HEK293T (cell line): ENCODE results near the gene SH3RF3.

Experiments used
- CTCF ChIA-PET: fragments of 350-600 bp; formaldehyde crosslinking; extraction: SDS; loops from one replicate; lab custom pipeline; 2021; ENCODE audit warnings: antibody characterized with exemption, inconsistent platforms; lab: Yijun Ruan, JAX
- POLR2A ChIA-PET: fragments of 350-600 bp; formaldehyde crosslinking; extraction: SDS; loops from one replicate; lab custom pipeline; 2020; ENCODE audit warnings: antibody characterized with exemption, inconsistent platforms; lab: Yijun Ruan, JAX
- DNase-seq: peaks from one replicate; pipeline ENCODE4 v3.0.0; 2012; ENCODE audit warnings: mixed read lengths; ENCODE audit errors: extremely low spot score
- ARNT ChIP-seq: fragments of 450-650 bp; IDR thresholded peaks from 2 replicates; pipeline ENCODE4 v1.6.1; 2017; ENCODE audit warnings: mild to moderate bottlenecking
- BHLHE40 ChIP-seq: fragments of 450-650 bp; IDR thresholded peaks from 2 replicates; pipeline ENCODE4 v1.6.1; 2016; ENCODE audit warnings: mild to moderate bottlenecking, moderate library complexity, borderline replicate concordance
- CTBP1 ChIP-seq: fragments of 450-650 bp; IDR thresholded peaks from 2 replicates; pipeline ENCODE4 v1.6.1; 2016; ENCODE audit warnings: borderline replicate concordance
- ELF4 ChIP-seq: fragments of 450-650 bp; IDR thresholded peaks from 2 replicates; pipeline ENCODE4 v1.6.1; 2017; ENCODE audit warnings: antibody characterized with exemption
- FOXA1 ChIP-seq: fragments of 450-650 bp; IDR thresholded peaks from 2 replicates; pipeline ENCODE4 v1.6.1; 2016; ENCODE audit warnings: mild to moderate bottlenecking
- FOXK2 ChIP-seq: fragments of 450-650 bp; IDR thresholded peaks from 2 replicates; pipeline ENCODE4 v1.6.1; 2016; ENCODE audit warnings: mild to moderate bottlenecking
- FOXM1 ChIP-seq: fragments of 450-650 bp; IDR thresholded peaks from 2 replicates; pipeline ENCODE4 v1.6.1; 2017; ENCODE audit warnings: mild to moderate bottlenecking, borderline replicate concordance
- HDGF ChIP-seq: fragments of 450-650 bp; IDR thresholded peaks from 2 replicates; pipeline ENCODE4 v1.6.1; 2017; ENCODE audit warnings: antibody characterized with exemption, borderline replicate concordance
- L3MBTL2 ChIP-seq: fragments of 450-650 bp; conservative IDR thresholded peaks from 2 replicates; pipeline ENCODE4 v1.6.1; 2016; ENCODE audit warnings: mild to moderate bottlenecking
- LEF1 ChIP-seq: fragments of 450-650 bp; IDR thresholded peaks from 2 replicates; pipeline ENCODE4 v1.6.1; 2017; ENCODE audit warnings: mild to moderate bottlenecking, borderline replicate concordance
- NFRKB ChIP-seq: fragments of 450-650 bp; IDR thresholded peaks from 2 replicates; pipeline ENCODE4 v1.6.1; 2016; ENCODE audit warnings: mild to moderate bottlenecking, moderate library complexity
- SP1 ChIP-seq: fragments of 450-650 bp; IDR thresholded peaks from 2 replicates; pipeline ENCODE4 v1.6.1; 2017
- SUZ12 ChIP-seq: fragments of 450-650 bp; IDR thresholded peaks from 2 replicates; pipeline ENCODE4 v1.6.1; 2016; ENCODE audit warnings: mild to moderate bottlenecking
- TARDBP ChIP-seq: fragments of 450-650 bp; IDR thresholded peaks from 2 replicates; pipeline ENCODE4 v1.6.1; 2016
- ZNF384 ChIP-seq: fragments of 450-650 bp; IDR thresholded peaks from 2 replicates; pipeline ENCODE4 v1.6.1; 2016
- TF ChIP-seq, protein P1 (sequence below): fragments of 450-650 bp; IDR thresholded peaks from 2 replicates; pipeline ENCODE4 v1.6.1; 2016

The SH3RF3 gene

DNA sequence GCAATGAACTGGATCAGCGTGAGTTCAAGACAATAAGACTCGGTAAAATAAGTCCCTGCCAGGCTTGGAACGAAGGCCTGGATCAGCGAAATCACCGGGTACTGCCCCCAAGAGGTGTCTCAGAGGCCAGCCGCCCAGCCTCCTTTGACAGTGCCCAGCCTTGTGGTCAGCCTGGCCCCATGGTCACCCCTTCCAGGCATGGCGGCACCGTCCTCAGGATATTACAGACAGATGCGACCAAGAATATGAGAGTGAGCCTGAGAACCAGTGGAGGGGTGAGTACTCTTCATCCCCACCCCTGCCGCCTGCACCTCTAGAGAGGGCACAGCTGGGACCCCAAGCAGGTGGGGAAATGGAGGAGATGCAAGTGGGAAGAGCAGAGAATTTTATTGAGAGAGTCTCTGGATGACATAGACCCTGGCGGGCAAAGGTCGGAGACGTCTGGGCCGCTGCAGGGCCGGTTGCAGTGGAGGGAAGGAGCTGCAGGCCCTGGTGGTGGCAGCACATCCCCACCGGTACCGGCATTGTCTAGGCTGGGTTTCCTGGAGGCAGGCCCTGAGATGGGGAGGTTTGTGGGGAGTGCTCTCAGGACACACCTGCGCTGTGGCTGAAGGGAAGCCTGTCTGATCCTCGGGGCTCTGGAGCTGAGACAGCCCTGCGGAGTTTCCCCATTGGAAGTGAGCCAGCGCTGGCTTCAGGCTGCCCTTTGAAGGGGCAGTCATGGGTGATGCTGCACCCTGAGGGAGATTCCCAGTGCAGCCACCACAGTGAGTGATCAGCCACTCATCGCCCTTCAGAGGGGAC, 294.8 kb downstream of the SH3RF3 start:
- CTCF ChIA-PET = interaction anchor here (0.7 kb wide), 1 partner anchor 23 kb away, joined by 3 read pairs; no protein-coding TSS in a partner anchor
- POLR2A ChIA-PET = no interaction called here
- TF ChIP-seq, protein P1, sequence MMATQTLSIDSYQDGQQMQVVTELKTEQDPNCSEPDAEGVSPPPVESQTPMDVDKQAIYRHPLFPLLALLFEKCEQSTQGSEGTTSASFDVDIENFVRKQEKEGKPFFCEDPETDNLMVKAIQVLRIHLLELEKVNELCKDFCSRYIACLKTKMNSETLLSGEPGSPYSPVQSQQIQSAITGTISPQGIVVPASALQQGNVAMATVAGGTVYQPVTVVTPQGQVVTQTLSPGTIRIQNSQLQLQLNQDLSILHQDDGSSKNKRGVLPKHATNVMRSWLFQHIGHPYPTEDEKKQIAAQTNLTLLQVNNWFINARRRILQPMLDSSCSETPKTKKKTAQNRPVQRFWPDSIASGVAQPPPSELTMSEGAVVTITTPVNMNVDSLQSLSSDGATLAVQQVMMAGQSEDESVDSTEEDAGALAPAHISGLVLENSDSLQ = no peak
- DNase-seq = no peak

DNA sequence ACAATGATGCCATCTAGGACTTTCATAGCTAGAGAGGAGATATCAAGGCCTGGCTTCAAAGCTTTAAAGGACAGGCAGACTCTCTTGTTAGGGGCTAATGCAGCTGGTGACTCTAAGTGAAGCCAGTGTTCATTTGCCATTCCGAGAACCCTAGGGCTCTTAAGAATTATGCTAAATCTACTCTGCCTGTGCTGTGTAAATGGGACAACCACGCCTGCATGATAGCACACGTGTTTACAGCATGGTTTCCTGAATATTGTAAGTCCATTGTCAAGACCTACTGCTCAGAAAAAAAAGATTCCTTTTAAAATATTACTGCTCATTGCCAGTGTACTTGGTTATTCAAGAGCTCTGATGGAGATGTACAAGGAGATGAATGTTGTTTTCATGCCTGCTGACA, 296.4 kb downstream of the SH3RF3 start:
- POLR2A ChIA-PET = no interaction called here
- TF ChIP-seq LEF1 = no peak
- TF ChIP-seq TARDBP = no peak
- no peak for TF ChIP-seq ARNT
- TF ChIP-seq CTBP1 = no peak
- no peak for TF ChIP-seq L3MBTL2
- TF ChIP-seq, protein P1 = no peak
- no peak for TF ChIP-seq NFRKB
- no peak for TF ChIP-seq SUZ12
- TF ChIP-seq FOXA1 = no peak
- no peak for TF ChIP-seq HDGF
- TF ChIP-seq SP1 = no peak
- TF ChIP-seq BHLHE40 = no peak
- TF ChIP-seq FOXK2 = no peak
- no peak for TF ChIP-seq ELF4
- no peak for TF ChIP-seq FOXM1
- no peak for TF ChIP-seq ZNF384
- CTCF ChIA-PET = no interaction called here
- DNase-seq = no peak

DNA sequence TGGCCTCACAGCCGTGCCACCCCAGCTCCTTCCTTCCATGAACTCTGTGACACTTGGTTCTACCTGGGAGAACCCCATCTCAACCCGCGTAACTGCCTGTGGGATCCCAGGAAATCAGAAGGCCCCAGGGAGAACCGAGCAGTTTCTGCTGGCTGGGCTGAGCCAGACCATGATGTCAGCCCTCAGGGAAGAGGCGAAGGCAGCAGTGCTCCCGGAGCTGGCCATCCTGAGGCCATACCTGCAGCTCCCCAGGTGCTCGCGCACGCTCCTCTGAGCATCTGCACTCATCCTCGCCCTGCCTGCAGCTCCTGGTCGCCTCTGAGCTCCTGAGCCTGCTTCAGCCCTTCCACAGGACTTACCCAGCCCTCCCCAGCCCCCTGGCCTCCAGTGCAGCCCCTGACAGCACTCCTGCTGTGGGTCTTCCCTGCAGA, 298.7 kb downstream of the SH3RF3 start:
- ChIA-PET POLR2A (no interaction called here), CTCF (no interaction called here)
- TF ChIP-seq SUZ12 (no peak), SP1 (no peak), FOXM1 (no peak), FOXA1 (no peak), L3MBTL2 (no peak), ZNF384 (no peak), LEF1 (no peak), CTBP1 (no peak), HDGF (no peak), BHLHE40 (no peak), ARNT (no peak), ELF4 (no peak), NFRKB (no peak), TARDBP (no peak), FOXK2 (no peak)
- TF ChIP-seq, protein P1 = no peak
- DNase-seq = no peak

DNA sequence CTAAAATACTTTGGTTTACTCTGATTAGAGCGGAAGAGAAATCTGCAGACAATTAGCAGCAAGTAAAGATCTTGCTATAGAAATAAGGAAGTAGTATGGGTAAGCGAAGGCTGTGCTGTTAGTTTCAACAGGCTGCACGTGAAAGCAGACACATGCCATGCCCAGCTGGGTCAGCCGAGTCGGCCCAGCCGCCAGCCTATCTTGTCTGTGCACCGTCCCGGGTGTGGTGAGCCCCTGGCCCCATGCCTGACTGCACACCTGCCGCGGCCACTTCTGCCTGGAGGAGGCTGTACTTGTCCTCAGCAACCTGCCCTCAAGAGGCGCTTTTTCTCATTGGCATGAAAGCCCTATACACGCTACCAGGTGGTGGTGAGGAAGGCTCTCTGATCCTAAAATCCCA, 299.3 kb downstream of the SH3RF3 start:
- ChIA-PET CTCF (no interaction called here), POLR2A (no interaction called here)
- DNase-seq = no peak
- TF ChIP-seq LEF1 (no peak), NFRKB (no peak), L3MBTL2 (no peak), FOXK2 (no peak)

DNA sequence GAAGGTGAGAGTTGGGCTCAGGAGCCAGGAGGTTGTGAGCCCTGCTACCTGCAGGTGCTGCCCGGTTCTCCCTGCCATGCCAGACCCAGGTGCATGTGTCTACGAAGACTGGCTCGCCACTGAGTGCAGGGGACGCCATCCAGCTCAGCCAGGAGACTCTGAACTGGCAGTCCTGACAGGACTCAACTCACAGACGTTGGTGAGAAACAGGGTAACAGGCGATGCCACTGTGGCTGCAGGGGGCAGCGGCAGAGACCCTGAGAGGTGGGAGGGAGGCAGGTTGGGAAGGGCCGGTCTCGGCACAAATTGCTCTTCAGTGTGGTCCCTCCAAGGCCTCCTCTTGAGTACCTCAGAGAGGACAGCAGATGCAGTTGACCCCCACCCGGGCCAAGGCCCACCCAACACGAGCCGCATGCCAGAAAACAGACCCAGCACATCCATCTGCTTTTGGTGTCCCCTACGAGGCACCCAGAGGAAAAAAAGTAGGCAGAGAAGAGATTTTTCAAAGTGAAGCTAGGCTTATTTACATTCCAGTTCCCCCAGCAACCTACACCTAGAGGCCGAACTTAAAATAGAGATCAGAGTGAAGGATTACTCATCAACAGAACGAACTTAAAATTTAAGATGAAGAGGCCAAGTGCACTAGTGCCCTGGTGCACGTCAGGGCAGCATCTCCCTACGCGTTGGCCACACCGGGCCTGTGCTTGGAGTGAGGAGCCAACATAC, 300.0 kb downstream of the SH3RF3 start:
- ChIA-PET CTCF (no interaction called here), POLR2A (no interaction called here)
- no peak for DNase-seq
- no peak for TF ChIP-seq FOXK2
- no peak for TF ChIP-seq ZNF384
- TF ChIP-seq TARDBP = no peak
- no peak for TF ChIP-seq SP1
- TF ChIP-seq, protein P1 = no peak
- no peak for TF ChIP-seq ARNT
- TF ChIP-seq HDGF = no peak
- no peak for TF ChIP-seq ELF4

DNA sequence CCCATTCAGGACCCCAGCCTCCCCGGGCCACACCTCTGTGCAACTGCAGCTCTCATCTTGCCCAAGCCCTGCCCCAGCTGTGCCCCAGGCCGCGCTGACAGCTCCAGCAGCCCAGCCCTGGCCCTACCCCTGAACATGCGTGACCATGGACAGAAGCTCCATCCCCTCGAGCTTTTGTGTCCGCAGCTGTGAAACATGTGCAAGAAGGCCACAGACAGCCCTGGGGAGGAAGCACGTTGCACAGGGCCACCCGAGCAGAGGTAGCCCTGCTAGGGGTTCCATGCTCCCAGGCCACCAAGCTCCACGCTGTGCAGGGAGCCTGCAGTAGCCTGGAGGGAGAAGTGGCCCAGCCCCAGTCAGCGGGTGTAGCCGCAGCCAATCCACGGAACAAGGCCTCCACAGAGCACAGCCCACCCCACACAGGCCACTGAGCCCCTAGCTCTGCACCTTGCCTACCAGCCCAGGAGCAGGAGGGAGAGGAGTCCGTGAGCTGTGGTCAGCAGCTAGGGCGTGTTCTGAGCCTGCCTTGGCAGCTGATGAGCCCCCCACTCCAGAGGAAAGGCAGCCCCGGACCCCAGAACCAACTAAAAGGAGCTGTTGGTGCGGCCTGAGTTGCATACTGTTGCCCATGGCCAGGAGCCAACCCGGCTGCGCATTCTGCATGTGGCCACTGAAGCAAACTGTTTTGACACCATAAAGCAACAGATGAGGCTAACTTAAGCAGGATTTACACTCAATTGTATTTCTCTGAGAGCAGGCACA, 300.7 kb downstream of the SH3RF3 start:
- POLR2A ChIA-PET = no interaction called here
- no peak for DNase-seq
- TF ChIP-seq SP1 (no peak), FOXK2 (no peak), ELF4 (no peak)
- CTCF ChIA-PET = no interaction called here
